Suppressor macrophage (primary cell): ENCODE data around the gene ADAM15.

ENCODE experiments used
- DNase-seq, 4 experiments: peaks; one replicate each; pipeline ENCODE4 v3.0.0-alpha.2; 2020 to 2022
- total RNA-seq, 17 experiments: gene quantifications; one replicate each; lab custom pipeline; 2026; ENCODE audit warnings: mixed read lengths in 6 of 17, inconsistent platforms in 3 of 17; lab: John Stamatoyannopoulos, UW

The ADAM15 gene, protein sequence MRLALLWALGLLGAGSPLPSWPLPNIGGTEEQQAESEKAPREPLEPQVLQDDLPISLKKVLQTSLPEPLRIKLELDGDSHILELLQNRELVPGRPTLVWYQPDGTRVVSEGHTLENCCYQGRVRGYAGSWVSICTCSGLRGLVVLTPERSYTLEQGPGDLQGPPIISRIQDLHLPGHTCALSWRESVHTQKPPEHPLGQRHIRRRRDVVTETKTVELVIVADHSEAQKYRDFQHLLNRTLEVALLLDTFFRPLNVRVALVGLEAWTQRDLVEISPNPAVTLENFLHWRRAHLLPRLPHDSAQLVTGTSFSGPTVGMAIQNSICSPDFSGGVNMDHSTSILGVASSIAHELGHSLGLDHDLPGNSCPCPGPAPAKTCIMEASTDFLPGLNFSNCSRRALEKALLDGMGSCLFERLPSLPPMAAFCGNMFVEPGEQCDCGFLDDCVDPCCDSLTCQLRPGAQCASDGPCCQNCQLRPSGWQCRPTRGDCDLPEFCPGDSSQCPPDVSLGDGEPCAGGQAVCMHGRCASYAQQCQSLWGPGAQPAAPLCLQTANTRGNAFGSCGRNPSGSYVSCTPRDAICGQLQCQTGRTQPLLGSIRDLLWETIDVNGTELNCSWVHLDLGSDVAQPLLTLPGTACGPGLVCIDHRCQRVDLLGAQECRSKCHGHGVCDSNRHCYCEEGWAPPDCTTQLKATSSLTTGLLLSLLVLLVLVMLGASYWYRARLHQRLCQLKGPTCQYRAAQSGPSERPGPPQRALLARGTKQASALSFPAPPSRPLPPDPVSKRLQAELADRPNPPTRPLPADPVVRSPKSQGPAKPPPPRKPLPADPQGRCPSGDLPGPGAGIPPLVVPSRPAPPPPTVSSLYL
- 61.8 to 218 (median 108) reads per million in 17 experiments for total RNA-seq

DNA sequence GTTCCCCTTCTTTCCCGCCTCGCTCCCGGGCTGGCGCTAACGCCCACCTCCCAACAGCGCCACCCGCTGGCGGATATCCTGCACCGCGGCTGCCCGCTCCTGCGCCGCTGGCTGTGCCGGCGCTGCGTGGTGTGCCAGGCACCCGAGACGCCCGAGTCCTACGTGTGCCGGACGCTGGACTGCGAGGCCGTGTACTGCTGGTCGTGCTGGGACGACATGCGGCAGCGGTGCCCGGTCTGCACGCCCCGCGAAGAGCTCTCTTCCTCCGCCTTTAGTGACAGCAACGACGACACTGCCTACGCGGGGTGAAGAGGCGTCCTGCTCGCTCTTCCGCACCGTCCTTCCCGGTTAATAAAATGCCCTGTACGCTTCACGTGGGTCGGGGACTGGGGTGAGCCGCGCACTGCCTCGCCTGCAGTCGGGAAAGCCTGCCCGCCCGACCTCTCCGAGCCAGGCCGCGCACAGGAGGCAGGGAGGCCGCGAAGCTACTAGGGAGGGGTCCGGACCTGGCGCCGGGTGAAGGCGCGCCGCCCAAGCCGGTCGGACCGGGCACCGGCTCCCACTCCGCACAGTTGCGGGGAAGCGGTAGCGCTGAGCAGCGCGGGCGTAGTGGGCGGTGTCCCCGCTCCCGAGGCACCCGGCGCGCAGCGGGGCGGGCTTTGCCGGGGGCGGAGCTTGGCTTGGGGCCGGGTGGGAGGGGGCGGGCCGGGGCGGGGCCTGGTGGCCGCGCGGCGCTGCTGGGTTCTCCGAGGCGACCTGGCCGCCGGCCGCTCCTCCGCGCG, at the start of gene ADAM15:
ADAM15 (plus strand) TSS at position 757 of the 782 bp plus-strand sequence. CDS start 71 bp downstream, outside the sequence.
- DNase-seq, result peak; percentile 93 to 97 (median 96)

DNA sequence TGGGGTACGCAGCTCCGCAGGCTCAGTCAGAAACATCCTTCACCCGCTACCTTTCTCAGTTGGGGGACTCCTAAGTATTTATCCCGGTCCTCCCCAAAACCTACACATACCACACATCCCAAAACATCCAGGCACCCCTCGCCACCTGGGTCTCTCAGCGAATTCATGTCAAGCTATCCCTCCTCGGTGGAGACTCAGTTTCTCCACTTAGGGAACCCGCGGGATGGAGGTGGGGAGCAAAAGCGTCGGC, 49.8 kb upstream of the ADAM15 start:
- no peak for DNase-seq

DNA sequence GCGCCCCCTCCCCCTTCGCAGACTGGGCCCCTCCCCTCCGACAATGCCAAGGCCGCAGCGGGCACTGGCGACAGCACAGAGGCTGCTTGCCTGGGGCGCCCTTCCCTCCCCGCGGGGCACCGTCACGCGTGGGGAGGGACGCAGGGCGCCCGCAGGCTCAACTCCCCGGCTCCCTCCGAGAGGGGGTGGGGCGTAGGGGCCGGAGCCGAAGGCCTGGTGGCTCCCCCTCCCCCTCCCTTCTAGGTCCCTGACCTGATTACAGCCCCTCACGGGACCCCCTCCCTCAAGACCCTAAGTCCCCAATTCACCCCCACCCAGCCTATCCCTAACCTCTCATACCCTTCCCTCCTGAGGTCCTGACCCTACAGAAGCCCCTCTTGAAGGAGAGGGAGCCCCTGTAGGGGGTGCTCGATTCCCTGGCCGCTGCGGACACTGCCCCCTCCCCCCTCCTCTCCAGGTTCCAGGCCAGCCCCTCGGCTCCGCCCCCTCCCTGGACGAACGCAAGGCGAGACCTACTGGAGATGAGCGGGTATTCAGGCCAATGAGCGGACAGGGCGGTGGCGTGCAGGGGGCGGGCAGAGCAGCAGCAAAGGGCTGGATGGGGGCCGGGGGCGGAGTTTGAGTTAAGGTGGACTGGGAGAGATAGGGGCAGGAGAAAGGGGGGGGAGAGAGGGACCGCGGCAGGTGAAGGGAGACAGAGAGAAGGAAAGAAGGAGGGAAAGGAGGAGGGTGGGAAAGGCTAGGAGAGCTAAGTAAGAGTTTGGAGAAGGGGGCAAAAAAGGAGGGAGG, 49.2 kb upstream of the ADAM15 start:
- peak; percentile 98 to 100 (median 100) for DNase-seq

DNA sequence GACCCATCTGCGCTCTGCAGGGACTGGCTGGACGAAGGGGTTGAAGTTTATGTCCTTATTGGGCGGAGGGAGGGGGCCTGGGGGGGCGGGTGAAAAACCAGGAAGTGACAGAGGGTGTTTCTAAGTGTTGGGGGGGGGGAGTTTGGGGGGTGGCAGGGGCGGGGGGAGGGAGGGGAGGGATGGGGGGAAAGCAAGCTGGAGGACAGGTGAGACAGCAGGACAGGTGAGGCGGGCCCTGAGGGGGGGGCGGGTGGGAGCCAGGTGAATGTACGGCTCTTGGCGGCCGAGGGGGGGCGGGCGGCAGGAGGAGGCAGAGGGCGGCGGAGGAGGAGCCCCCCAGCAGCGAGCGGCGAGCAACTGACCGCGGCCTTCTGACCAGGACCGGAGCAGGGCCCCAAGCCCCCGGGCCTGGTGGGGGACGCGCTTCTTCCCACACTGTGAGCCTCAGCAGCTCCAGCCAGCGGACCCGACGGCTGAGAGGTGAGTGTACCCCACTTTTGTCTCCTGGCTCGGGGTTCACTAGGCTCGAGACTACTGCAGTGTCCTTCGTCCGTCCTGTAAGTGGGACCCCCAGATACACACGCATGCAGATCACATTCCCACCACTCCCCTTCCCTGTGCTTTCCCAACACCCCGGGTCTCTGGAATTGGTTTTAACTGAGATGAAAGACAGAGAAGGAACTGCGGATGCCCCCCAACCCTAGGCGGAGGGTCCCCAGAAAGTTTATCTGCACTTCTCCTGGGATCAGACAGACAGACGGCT, 48.5 kb upstream of the ADAM15 start, which contains the start of gene ZBTB7B:
ZBTB7B (plus strand) TSS at position 339 of the 763 bp plus-strand sequence. CDS start 11,859 bp downstream, outside the sequence.
- DNase-seq, result peak in 2 of 4 experiments; percentile 44 to 62

DNA sequence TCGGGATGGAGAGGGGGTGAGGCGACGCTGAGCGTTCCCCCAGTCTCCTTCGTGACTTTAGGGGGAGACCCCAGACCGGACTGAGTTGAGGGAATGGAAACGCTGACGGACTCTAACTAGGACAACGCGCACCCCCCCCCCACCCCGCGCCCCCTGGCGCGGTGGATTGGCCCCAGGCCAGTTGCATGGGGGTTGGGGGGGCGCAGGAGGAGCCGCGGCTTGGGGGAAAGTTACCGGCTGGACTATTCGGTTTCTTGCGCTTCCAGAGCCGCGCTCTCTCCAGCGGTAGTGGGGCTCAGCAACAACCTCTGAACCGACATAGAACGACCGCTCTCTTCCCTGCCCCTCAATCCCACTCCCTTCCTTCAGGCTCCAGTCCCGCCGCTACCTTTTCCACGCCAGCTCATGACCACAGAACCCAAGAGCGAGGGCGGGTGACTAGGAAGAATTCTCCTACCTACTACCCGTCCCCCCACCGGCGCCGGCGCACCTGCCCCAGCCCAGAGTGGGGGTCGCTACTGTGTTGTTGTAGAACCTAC, 47.8 kb upstream of the ADAM15 start:
- DNase-seq, result peak in 1 of 4 experiments; percentile 36

DNA sequence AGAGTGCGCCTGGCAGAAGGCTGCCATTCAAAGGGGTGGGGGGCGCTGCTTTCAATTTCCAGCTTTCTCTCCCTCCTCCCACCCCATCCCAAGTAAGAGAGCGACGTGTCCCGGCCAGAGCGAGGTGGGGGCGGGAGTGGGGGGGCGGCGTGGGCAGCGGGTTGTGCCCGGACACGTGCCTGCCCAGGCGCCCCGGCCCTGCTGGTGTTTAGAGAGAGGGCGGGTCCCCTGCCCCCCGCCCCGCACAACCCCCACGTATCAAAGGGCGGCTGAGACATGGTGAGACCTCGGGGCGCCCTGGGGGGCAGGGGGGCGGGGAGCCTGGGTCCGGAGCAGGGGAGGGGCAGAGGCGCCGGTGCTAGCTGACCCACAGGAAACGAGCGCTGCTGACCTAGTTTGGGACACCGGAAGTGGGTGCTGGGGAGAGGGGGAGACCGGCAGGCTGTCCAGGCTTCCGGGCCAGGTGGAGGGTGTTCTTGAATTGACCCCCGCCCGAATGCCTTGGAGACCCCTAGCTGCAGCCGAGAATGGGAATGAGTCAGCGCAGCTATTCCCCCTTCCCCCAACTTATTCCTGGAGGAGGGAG, 47.3 kb upstream of the ADAM15 start:
- peak in 2 of 4 experiments; percentile 54 to 56 for DNase-seq

DNA sequence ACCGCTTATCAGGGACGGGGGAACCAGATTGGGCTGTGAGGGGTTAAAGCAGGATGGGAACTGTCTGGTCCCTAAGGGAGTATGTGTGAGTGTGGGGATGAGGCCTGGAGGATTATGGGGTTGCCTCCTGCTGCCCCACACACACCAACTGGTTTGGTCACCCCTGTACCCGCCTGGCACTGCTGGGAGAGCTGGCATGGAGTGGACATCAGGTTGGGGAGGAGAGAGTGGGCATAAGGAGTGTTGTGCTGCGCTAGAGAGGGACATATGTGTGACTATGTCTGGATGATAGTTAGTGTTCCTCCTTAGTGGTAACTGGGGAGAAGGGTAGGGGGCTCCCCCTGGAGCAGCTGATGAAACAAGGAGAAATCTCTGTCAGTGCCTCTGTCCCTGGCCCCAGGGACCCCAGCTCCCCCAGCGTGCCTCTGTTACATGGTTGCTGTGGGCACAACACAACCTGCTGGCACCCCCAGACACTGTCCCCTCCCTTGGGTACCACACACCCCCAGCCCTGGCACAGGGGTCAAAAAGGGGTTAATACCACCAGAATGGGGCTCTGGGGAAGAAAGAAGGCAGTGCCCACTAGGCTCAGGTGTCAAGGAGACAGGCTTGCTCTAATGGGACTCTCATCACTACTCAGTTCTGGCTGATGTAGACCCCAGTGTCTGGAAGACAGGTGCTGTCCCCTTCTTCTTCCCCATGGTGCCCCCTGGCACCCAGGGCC, 46.6 kb upstream of the ADAM15 start:
- DNase-seq, result no peak

DNA sequence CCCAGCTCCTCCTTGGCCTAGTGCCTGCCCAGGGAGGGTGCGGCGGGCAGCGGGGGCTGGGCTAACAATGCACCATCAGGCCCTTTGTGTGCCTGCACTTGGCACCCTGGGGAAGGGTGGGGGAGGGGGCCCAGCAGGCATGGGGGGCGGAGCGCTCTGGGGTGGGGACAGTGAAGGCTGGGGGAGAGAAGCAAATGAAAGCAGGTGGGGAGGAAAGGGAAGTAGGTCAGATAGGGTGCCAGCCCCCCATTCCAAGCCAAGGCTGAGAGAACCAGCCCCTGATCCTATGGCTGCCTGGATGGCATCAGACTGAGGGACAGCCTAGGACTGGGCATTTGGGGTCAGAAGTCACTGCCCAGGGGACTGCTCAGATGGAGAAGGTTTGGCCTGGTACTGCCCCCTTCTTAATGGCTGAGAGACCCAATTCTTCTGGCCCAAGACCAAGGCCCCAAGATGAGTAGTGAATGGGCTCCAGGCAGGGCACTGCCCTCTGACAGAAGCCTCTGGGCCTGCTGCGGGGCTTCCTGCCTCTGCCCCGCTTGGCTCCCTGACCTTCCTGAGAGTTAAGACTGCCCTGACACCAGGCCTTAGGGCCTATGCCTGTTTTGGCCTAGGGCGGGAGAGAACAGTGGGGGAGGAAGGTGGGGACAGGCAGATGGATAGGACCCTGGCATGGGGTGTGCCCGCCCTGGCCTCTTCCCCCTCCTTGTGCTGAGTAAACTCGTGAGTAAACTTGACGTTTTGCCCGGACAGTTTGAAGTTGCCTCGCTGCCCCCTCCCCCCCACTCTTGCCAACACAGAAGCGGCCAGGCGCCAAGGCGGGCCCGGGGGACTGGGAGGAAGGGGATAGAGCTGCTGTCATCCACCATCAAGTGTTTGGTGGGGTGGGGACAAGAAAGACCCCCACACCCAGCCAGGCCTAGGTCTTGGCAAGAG, 45.8 kb upstream of the ADAM15 start:
- DNase-seq, result peak in 3 of 4 experiments; percentile 49 to 62 (median 60)

DNA sequence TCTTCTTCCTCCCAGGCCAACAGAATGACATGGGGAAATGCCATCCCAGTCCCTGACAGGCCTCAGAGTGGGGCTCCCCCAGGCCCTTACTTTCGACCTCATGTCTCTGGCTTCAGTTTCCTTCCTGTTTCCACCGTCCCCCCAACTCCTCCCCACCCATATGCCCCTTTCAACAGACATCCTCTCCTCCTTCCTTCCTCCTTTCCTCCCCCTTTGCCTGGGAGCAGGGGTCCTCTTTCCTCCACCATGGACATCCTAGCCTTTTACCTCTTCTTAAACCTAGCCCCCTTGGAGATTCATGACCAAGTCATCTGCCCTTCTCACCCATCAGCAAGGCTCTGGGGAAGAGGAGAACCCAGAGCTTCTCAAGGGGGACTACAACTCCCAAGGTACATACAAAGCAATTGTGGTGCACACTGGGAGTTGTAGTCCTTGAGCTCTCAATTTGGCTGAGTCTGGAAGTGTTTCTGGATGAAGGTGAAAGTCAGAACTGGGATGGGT, 44.5 kb upstream of the ADAM15 start:
- DNase-seq, result peak in 3 of 4 experiments; percentile 73 to 75 (median 74)

DNA sequence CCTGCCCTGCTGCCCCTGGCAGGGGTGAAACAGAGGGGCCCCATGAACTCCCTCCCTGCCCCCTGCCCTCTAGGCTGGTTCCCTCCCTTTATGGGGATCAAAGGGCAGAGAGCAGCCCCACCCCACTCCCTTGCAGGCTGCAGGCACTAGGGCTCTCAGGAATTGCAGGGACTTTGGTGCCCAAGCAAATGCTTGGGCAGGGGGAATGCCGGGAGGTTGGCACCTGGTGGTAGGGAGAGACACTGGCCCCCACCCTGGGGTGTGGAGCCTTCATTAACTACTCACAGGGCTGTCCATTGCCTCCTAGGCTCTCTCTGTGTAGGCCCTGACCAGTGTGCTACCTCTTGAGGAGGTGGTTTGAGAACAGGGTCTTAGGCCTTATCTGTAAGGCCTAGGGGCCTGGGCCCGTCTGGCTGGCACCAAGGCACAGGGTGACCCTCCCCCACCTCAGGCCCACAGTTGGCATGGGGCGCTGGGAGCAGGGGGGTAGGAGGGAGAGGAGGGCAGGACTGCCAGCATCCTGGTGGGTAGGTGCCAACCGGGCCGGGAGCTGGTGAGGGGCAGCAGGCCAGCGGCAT, 43.8 kb upstream of the ADAM15 start:
- DNase-seq, result no peak

DNA sequence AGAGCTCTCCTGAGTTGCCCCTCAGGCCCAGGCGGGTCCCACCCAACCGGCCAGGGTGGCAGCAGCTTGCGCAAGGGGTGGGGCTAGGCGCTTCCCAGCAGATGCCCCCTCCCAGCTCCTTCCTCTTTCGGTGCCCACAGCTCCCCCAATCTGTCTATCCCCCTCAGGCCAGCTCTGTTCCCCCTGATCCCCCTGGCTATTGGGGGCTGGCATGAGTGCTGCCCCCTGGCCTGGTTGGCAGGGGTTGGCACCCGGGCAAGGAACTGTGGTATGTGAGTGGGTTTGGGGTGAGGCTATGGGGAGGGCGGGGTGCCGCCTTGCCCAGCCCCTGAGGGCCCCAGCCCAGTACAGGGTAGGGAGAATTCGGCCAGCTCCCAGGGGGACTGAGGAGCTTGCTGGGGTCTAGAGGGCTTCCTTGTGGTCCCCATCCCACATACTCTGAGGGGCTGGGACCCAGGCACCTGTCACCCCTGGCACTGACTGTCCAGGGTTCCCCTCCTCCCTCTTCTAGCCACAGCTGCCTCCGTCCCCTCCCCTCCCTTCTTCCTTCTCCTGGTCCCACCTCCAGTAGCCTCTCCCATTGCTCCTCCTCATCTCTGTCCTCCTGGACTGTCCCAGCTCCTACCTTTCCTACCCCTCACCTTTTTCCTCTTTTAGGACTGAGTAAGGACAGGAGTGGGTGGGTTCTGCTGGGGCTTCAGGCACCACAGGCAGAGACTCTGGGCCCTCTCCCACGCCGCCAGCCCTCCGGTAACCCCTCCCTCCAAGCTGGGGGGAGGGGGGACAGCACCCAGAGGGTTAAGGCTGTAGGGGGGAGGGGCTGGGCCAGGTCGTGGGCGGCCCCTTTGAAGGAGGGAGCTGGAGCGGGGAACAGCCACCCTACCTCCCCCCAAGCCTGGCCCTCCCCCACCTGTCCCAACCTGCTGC, 42.8 kb upstream of the ADAM15 start:
- peak in 3 of 4 experiments; percentile 32 to 70 (median 62) for DNase-seq

DNA sequence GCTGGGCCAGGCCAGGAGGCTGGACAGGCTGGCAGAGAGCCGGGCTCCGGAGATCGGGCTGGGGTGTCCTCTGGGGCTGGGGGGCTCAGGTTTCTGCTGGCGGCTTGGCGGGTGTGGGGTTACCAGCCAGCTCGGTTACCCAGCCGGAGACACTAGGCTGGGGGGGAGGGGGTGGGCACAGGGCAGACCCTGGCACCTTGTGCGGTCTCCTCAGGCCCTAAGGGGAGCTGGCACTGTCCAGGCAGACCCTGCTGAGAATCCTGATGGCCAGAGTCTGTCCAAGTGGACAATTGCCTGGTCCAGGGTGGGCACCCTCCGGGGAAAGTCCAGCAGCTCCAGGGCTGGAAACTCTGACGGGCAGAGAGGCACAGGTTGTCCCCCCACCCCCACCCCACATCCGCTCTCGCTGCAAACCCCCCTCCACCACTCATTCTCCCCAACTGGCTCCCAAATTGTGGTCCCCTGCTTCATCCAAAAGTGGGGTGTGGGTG, 41.9 kb upstream of the ADAM15 start:
- no peak for DNase-seq

DNA sequence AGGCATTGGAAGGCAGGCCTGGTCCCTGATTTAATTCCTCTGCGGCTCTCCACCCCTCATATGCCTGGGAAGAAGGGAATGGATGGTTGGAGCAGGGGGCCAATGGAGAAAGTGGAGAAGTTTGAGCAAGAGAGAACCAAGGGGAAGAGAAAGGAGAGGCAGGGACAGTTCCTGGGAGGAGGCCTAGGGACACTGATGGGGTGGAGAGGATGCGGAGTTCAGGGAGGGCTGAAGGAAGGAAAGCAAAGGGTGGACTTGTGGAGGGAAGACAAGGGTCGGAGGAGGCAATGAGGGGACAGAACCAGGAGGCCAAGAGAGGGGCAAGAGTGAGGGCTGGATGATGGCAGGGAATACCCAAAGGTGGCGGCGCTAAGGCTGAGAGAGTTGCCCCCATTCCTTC, 41.4 kb upstream of the ADAM15 start:
- DNase-seq, result no peak

DNA sequence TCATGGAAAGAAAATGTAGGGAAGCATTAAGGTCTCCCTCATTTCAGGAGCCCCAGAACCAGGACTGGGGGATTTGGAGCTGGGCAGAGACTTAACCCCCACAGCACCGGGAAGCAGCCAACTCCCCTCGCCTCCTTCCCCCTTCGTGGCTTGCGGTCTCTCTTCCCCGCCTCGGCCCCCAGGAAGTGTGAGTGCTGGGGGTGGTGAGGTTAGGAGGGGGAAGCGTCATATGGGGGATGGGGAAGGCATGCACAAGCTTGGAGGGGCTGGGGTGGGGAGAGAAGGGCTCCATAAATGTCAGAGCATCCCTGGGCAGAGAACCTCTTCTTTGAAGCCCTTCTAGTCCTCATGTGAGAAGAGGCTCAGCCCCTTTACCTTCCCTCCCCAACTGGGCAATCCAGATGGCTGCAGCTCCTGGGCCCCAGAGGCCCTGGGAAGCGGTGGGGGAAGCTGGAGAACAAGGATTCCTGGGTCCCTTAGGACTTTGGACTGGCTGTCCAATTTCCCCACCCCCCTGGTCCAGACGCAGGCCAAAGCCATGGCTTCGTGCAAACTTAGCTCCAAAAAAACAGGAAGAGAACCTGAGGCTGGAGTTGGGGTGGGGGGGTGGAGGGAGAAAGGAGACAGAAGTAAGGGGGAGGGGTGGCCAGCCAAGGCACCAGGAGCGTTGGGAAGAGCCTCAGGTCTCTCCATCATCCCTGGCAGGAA, 40.8 kb upstream of the ADAM15 start:
- peak in 3 of 4 experiments; percentile 24 to 49 (median 44) for DNase-seq

DNA sequence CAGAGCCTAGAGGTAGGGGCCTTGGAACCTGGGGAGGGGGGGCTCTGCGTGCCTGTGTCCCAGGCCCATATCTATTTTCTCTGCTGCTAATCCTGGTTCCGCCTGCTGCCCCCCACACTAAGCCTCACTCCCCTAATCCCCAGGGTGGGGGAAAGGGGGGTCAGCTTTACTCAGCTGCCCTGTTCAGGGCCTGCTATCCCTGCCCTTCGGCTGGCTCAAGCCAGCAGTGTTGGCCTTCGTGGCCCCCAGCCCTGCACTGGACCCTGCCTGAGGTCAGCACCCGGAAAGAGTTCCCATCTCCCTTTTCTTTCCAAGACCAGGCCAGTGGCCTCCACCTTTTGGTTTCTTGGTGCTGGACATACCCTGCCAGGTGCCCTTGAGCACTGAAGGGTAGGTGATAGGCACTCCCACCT, 40.1 kb upstream of the ADAM15 start:
- no peak for DNase-seq
